SK-N-SH (cell line): ENCODE measurements around the gene CD59.

Experiments used
- EP300 ChIP-seq, 2 experiments: IDR thresholded peaks; 2 replicates each; pipeline versions ENCODE4 v1.4.0 to v1.6.1; 2012; ENCODE audit warnings: borderline replicate concordance in 1 of 2, low read depth in 1 of 2, low read length in 1 of 2
- FOXJ3 ChIP-seq: sonication (generic); formaldehyde crosslinking; IDR thresholded peaks from 2 replicates; pipeline ENCODE4 v1.5.1; 2020; ENCODE audit warnings: mild to moderate bottlenecking, missing genetic modification reagents
- GABPA ChIP-seq: IDR thresholded peaks from 2 replicates; pipeline ENCODE4 v1.4.0; 2012; ENCODE audit warnings: low read depth, mild to moderate bottlenecking
- GATA2 ChIP-seq: sonication (generic); formaldehyde crosslinking; IDR thresholded peaks from 2 replicates; pipeline ENCODE4 v1.5.0; 2020; ENCODE audit warnings: mild to moderate bottlenecking, missing genetic modification reagents
- JUND ChIP-seq: IDR thresholded peaks from 2 replicates; pipeline ENCODE4 v1.4.0; 2012
- MXI1 ChIP-seq: IDR thresholded peaks from 2 replicates; pipeline ENCODE4 v1.6.1; 2012; ENCODE audit warnings: mild to moderate bottlenecking, low read depth, low read length, improper control_type of control experiment
- POLR2AphosphoS5 ChIP-seq: IDR thresholded peaks from 2 replicates; pipeline ENCODE4 v1.6.1; 2012; ENCODE audit warnings: low read depth, low read length
- RCOR1 ChIP-seq: fragments of 150-350 bp; IDR thresholded peaks from 2 replicates; pipeline ENCODE4 v1.6.1; 2017; ENCODE audit warnings: antibody characterized with exemption, low read length
- TAF1 ChIP-seq: IDR thresholded peaks from 2 replicates; pipeline ENCODE4 v1.6.1; 2012; ENCODE audit warnings: low read depth, mild to moderate bottlenecking, low read length, moderate library complexity, borderline replicate concordance
- TF ChIP-seq, protein P1 (sequence below): fragments of 200-600 bp; sonication (generic); IDR thresholded peaks from 2 replicates; pipeline ENCODE4 v1.6.1; 2017; ENCODE audit warnings: antibody characterized with exemption, mild to moderate bottlenecking, moderate library complexity

DNA sequence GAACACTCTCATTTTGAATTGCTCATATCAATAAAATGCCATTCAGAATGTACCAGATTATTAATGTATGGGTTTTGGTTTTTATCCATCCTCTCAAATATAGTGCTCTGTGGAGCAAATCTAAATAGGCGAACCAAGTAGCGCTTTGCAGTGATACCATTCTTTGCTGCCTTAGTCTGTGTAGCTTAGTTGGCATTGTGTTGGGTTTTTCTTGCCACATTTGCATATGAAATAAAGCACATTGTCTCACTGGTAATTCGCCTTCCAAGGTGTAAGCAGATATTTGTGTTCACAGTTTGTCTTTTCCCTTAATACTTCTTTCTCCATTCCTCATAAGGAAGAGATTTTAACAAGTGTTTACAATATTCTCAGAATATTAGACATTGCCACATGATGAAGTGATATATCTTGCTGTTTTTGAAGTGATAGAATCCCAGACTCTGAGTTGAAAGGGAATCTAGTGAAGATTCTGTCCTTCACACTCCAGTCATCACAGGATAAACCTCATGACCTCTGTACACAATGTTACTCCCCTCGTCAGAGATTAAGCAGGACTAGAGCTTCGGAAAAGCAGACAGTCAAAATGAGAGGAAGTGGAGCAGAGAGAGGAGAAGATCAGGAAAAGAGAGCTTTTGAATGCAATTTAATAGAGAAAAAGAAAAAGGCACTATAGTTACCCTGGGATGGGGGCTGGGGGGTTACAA, 52.1 kb downstream of the CD59 start:
- TF ChIP-seq, protein P1, sequence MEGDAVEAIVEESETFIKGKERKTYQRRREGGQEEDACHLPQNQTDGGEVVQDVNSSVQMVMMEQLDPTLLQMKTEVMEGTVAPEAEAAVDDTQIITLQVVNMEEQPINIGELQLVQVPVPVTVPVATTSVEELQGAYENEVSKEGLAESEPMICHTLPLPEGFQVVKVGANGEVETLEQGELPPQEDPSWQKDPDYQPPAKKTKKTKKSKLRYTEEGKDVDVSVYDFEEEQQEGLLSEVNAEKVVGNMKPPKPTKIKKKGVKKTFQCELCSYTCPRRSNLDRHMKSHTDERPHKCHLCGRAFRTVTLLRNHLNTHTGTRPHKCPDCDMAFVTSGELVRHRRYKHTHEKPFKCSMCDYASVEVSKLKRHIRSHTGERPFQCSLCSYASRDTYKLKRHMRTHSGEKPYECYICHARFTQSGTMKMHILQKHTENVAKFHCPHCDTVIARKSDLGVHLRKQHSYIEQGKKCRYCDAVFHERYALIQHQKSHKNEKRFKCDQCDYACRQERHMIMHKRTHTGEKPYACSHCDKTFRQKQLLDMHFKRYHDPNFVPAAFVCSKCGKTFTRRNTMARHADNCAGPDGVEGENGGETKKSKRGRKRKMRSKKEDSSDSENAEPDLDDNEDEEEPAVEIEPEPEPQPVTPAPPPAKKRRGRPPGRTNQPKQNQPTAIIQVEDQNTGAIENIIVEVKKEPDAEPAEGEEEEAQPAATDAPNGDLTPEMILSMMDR = no peak
- TF ChIP-seq RCOR1 = no peak
- no peak for TF ChIP-seq TAF1
- TF ChIP-seq POLR2AphosphoS5 = no peak
- no peak for TF ChIP-seq EP300 (IDR thresholded peaks at IDR 0.05; ENCODE audit: borderline replicate concordance in 1 of 2, low read depth in 1 of 2, low read length in 1 of 2)
- no peak for TF ChIP-seq GATA2 (CRISPR knock-in tag)
- TF ChIP-seq FOXJ3 (CRISPR knock-in tag) = no peak
- TF ChIP-seq JUND = no peak
- TF ChIP-seq GABPA = no peak
- TF ChIP-seq MXI1 = no peak
